Caki2 (cell line): ENCODE data around the gene CEP95. TPM values are rescaled to one million over a fixed set of nuclear protein-coding genes. Genes with fewer than 3 reads are reported as not detected.
"Not testable (repeated sequence)": the region's sequence is repeated elsewhere in the genome, so short reads cannot be mapped to it uniquely, and the experiment has no call there.

ENCODE experiments used
- DNase-seq: peaks from one replicate; pipeline ENCODE4 v3.0.0-alpha.2; 2015; ENCODE audit warnings: low read depth
- in situ Hi-C: cut with HindIII; loops from 2 replicates; pipeline ENCODE4 v1.10.0; 2016; ENCODE audit warnings: low sequenced_read_pairs, low pct_unique_long_range_greater_than_20kb, mixed read lengths
- total RNA-seq: library from RNA; depleted of rRNA; stranded (reverse); fragments of >200 nt; shearing (Covaris generic); gene quantifications from 2 replicates; pipeline ENCODE4 v1.2.3, GENCODE V29; 2014; ENCODE audit warnings: low replicate concordance

The CEP95 gene
- total RNA-seq, 1 experiment from 2014 or later = 16.5 TPM

GRCh38 chr17:64492481-64493109, 14.2 kb upstream of the CEP95 start:
- in situ Hi-C loops = no loop called here
- no peak for DNase-seq

GRCh38 chr17:64494121-64494520, 12.7 kb upstream of the CEP95 start:
- in situ Hi-C loops = no loop called here
- no peak for DNase-seq

GRCh38 chr17:64495300-64495699, 11.5 kb upstream of the CEP95 start:
- in situ Hi-C loops, DNase-seq: not testable (repeated sequence)

GRCh38 chr17:64496348-64496785, 10.4 kb upstream of the CEP95 start:
- in situ Hi-C loops = no loop called here
- no peak for DNase-seq

- in situ Hi-C loops = no loop called here
- peak; percentile 87 for DNase-seq
Observed at GRCh38 chr17:64496786-64497564, 9.8 kb upstream of the CEP95 start, which contains the start of gene POLG2. Gene POLG2, minus strand, starts transcription at chr17:64497054. Its CDS starts 86 bp downstream, at chr17:64496968.

GRCh38 chr17:64497565-64498035, 9.2 kb upstream of the CEP95 start:
- in situ Hi-C loops = no loop called here

GRCh38 chr17:64498308-64499203, 8.2 kb upstream of the CEP95 start:
- no peak for DNase-seq
- in situ Hi-C loops = no loop called here

More at GRCh38 chr17:64497565-64498035, 9.2 kb upstream of the CEP95 start:
- DNase-seq = no peak

GRCh38 chr17:64499805-64500486, 6.8 kb upstream of the CEP95 start:
- DNase-seq = no peak
- in situ Hi-C loops = no loop called here

GRCh38 chr17:64500487-64500859, 6.3 kb upstream of the CEP95 start:
- in situ Hi-C loops = no loop called here
- no peak for DNase-seq

GRCh38 chr17:64500862-64501765, 5.7 kb upstream of the CEP95 start:
- in situ Hi-C loops = no loop called here
- DNase-seq = no peak

GRCh38 chr17:64502021-64502420, 4.8 kb upstream of the CEP95 start:
- no peak for DNase-seq
- in situ Hi-C loops = no loop called here

GRCh38 chr17:64502809-64503208, 4.0 kb upstream of the CEP95 start:
- in situ Hi-C loops = no loop called here
- no peak for DNase-seq

GRCh38 chr17:64503341-64503740, 3.4 kb upstream of the CEP95 start:
- in situ Hi-C loops = no loop called here
- DNase-seq = no peak

GRCh38 chr17:64503821-64504768, 2.7 kb upstream of the CEP95 start:
- in situ Hi-C loops = no loop called here
- DNase-seq = no peak

- in situ Hi-C loops = no loop called here
- no peak for DNase-seq
Observed at GRCh38 chr17:64504769-64505339, 1.9 kb upstream of the CEP95 start.
